ENCODE data around the gene SULT1A2.
"Not testable (repeated sequence)": the region's sequence is repeated elsewhere in the genome, so short reads cannot be mapped to it uniquely, and the experiment has no call there.

The SULT1A2 gene

GRCh38 chr16:28621481-28622155 is 24.8 kb upstream of the SULT1A2 start:
- H3K9me3 ChIP-seq (ENCODE audit: severe bottlenecking) = no peaks in the 10 kb centered on the region
- H3K4me1 ChIP-seq (ENCODE audit: insufficient read depth, poor library complexity, severe bottlenecking) = no peaks in the 10 kb centered on the region
- DNase-seq (ENCODE audit: low spot score) = no peak
- H3K36me3 ChIP-seq (ENCODE audit: low read depth) = peaks cover 9% of the 10 kb centered on the region; the same call in 1 of the 2 replicates
- no peaks in the 10 kb centered on the region for H3K27me3 ChIP-seq (ENCODE audit: insufficient read depth, poor library complexity, severe bottlenecking)
- H3K27ac ChIP-seq (ENCODE audit: poor library complexity, severe bottlenecking) = no peak overlapping the region
- H3K4me3 ChIP-seq (ENCODE audit: severe bottlenecking) = no peak overlapping the region
- TF ChIP-seq CTCF (IDR thresholded peaks at IDR 0.05; ENCODE audit: poor library complexity, severe bottlenecking) = no peak
- no peak for ATAC-seq (ENCODE audit: low read depth)

GRCh38 chr16:28620316-28620715 is 23.5 kb upstream of the SULT1A2 start:
- peaks cover 18% of the 10 kb centered on the region; the same call in 1 of the 2 replicates for H3K36me3 ChIP-seq (ENCODE audit: low read depth)
- not testable (repeated sequence) for ATAC-seq (ENCODE audit: low read depth); H3K4me1 ChIP-seq (ENCODE audit: insufficient read depth, poor library complexity, severe bottlenecking); H3K27ac ChIP-seq (ENCODE audit: poor library complexity, severe bottlenecking); H3K9me3 ChIP-seq (ENCODE audit: severe bottlenecking); DNase-seq (ENCODE audit: low spot score); H3K4me3 ChIP-seq (ENCODE audit: severe bottlenecking); H3K27me3 ChIP-seq (ENCODE audit: insufficient read depth, poor library complexity, severe bottlenecking)

- ATAC-seq (ENCODE audit: low read depth) (no peak), DNase-seq (ENCODE audit: low spot score) (no peak)
- Histone ChIP-seq H3K4me1 (ENCODE audit: insufficient read depth, poor library complexity, severe bottlenecking) (no peaks in the 10 kb centered on the region), H3K9me3 (ENCODE audit: severe bottlenecking) (no peaks in the 10 kb centered on the region), H3K27me3 (ENCODE audit: insufficient read depth, poor library complexity, severe bottlenecking) (no peaks in the 10 kb centered on the region), H3K36me3 (ENCODE audit: low read depth) (peaks cover 18% of the 10 kb centered on the region; the same call in 1 of the 2 replicates), H3K4me3 (ENCODE audit: severe bottlenecking) (no peak overlapping the region), H3K27ac (ENCODE audit: poor library complexity, severe bottlenecking) (no peak overlapping the region)
- no peak for TF ChIP-seq CTCF (IDR thresholded peaks at IDR 0.05; ENCODE audit: poor library complexity, severe bottlenecking)
Observed at GRCh38 chr16:28617874-28618273, 21.0 kb upstream of the SULT1A2 start.

GRCh38 chr16:28616636-28617035 is 19.8 kb upstream of the SULT1A2 start:
- no peaks in the 10 kb centered on the region for H3K27me3 ChIP-seq (ENCODE audit: insufficient read depth, poor library complexity, severe bottlenecking)
- ATAC-seq (ENCODE audit: low read depth) (no peak), DNase-seq (ENCODE audit: low spot score) (no peak)
- H3K27ac ChIP-seq (ENCODE audit: poor library complexity, severe bottlenecking) = no peak overlapping the region
- peaks cover 18% of the 10 kb centered on the region; the same call in 1 of the 2 replicates for H3K36me3 ChIP-seq (ENCODE audit: low read depth)
- no peaks in the 10 kb centered on the region for H3K4me1 ChIP-seq (ENCODE audit: insufficient read depth, poor library complexity, severe bottlenecking)
- TF ChIP-seq CTCF (IDR thresholded peaks at IDR 0.05; ENCODE audit: poor library complexity, severe bottlenecking) = no peak
- H3K4me3 ChIP-seq (ENCODE audit: severe bottlenecking) = no peak overlapping the region
- no peaks in the 10 kb centered on the region for H3K9me3 ChIP-seq (ENCODE audit: severe bottlenecking)

GRCh38 chr16:28616224-28616577 is 19.4 kb upstream of the SULT1A2 start:
- peak; percentile 36 for TF ChIP-seq CTCF (IDR thresholded peaks at IDR 0.05; ENCODE audit: poor library complexity, severe bottlenecking)
- H3K27me3 ChIP-seq (ENCODE audit: insufficient read depth, poor library complexity, severe bottlenecking); H3K4me3 ChIP-seq (ENCODE audit: severe bottlenecking); H3K27ac ChIP-seq (ENCODE audit: poor library complexity, severe bottlenecking); H3K4me1 ChIP-seq (ENCODE audit: insufficient read depth, poor library complexity, severe bottlenecking); H3K9me3 ChIP-seq (ENCODE audit: severe bottlenecking); DNase-seq (ENCODE audit: low spot score); ATAC-seq (ENCODE audit: low read depth): not testable (repeated sequence)
- H3K36me3 ChIP-seq (ENCODE audit: low read depth) = peaks cover 18% of the 10 kb centered on the region; the same call in 1 of the 2 replicates

Data from RWPE2 (cell line).